ENCODE results near the gene LRRC3.

The LRRC3 gene

DNA sequence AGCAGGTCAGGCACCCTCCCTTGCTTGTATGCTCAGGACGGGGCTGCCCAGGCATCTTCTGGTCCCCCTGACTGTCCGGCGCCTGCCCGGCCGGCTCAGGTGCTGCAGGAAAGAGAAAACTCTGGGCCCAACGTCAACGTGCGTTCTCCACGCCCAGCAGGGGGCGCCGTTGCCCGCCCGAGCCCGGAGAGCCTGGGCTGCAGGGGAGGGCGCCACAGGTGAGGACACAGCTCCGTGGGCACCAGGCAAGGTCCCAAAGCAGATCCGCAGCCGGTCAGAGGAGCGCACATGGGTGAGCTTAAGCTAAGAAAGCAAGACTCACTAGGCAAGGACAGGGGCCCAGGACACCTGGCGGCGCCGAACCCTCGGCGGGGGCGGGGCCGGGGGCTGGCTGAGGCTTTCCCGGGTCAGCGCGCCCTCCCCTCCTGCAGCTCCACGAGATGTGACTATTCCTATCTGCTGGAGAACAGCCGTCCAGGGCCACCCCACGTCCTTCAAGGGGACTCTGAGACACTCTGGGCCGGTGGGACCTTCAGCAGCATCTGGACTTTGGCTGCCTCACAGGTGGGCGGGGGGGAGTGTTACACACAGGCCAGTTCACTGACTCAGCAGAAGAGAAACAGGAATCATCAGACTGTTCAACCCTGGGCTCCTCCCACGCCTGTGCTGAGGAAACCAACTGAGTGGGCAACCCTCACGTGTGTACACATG lies 55.4 kb downstream of the LRRC3 start:
- H3K4me3 ChIP-seq (ENCODE audit: low read depth, low read length) = no peak overlapping the region
- TF ChIP-seq, protein P1, sequence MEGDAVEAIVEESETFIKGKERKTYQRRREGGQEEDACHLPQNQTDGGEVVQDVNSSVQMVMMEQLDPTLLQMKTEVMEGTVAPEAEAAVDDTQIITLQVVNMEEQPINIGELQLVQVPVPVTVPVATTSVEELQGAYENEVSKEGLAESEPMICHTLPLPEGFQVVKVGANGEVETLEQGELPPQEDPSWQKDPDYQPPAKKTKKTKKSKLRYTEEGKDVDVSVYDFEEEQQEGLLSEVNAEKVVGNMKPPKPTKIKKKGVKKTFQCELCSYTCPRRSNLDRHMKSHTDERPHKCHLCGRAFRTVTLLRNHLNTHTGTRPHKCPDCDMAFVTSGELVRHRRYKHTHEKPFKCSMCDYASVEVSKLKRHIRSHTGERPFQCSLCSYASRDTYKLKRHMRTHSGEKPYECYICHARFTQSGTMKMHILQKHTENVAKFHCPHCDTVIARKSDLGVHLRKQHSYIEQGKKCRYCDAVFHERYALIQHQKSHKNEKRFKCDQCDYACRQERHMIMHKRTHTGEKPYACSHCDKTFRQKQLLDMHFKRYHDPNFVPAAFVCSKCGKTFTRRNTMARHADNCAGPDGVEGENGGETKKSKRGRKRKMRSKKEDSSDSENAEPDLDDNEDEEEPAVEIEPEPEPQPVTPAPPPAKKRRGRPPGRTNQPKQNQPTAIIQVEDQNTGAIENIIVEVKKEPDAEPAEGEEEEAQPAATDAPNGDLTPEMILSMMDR (IDR thresholded peaks at IDR 0.05; ENCODE audit: insufficient read depth, low read depth, low read length, missing control alignments) = peak; percentile 85
- DNase-seq (ENCODE audit: low read depth) = peak; percentile 66

DNA sequence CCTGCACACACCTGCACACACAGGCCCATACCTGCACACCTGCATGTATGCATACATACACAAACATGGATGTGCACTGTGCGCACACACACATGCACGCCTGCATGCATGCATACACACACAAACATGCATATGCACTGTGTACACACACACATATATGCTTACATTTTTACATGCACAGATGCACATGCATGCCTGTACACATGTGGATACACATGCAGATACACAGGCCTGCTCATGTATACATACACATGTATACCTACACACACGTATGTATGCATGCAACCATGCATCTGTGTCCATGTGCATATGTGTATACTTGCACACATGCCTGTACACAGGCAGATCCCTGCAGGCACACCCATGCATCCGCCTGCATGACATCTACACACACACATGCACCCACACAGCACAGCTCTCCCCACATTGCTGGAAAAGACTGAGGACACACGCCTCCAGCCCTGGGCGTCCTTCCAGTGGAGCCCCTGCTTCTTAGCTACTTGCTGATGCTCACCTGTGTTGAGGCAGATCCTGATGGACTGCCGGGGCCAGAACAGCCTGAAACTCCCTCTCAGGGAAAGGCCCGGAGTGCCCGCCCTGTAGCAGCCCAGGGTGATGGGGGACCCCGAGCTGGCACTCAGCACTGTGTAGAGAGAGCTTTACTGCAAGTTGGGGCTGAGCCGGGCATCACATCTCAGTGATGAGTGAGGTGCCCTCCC lies 56.1 kb downstream of the LRRC3 start:
- no peak overlapping the region for H3K4me3 ChIP-seq (ENCODE audit: low read depth, low read length)
- TF ChIP-seq, protein P1 (IDR thresholded peaks at IDR 0.05; ENCODE audit: insufficient read depth, low read depth, low read length, missing control alignments) = no peak
- no peak for DNase-seq (ENCODE audit: low read depth)
